HCT116 (cell line): Measurements from ENCODE around the gene MTUS2. TPM values are rescaled to one million over a fixed set of nuclear protein-coding genes. Genes with fewer than 3 reads are reported as not detected.

Experiments used
- ATAC-seq: fragments of 200-7000 bp; cut with Tn5 transposase; 2 replicates; pipeline ENCODE4 v1.9.1; 2020; ENCODE audit warnings: mild to moderate bottlenecking, moderate library complexity
- BruUV-seq: library from RNA; stranded (reverse); fragments of 400-500 nt; replicated peaks from 2 replicates; lab custom pipeline; 2021; lab: Mats Ljungman, UMichigan
- CTCF ChIA-PET: fragments of 300-600 bp; sonication (Branson Sonifier 250); formaldehyde crosslinking; loops from one replicate; lab custom pipeline; 2021; ENCODE audit warnings: antibody characterized with exemption; lab: Charles Lee
- POLR2A ChIA-PET: fragments of 300-600, 350-600 bp; sonication (Branson Sonifier 250); formaldehyde crosslinking; loops from one replicate; lab custom pipeline; 2021; ENCODE audit warnings: antibody characterized with exemption; lab: Charles Lee
- RAD21 ChIA-PET, 2 experiments: fragments of 300-600 bp; sonication (Branson Sonifier 250); formaldehyde crosslinking; loops; one replicate each; lab custom pipeline; 2023; ENCODE audit warnings: low total read pairs in 2 of 2; ENCODE audit not compliant: uncharacterized antibody in 2 of 2, unreplicated experiment in 2 of 2, low non-redundant PET in 1 of 2; lab: Charles Lee
- DNase-seq: peaks from one replicate; pipeline ENCODE4 v3.0.0-alpha.2; 2010; ENCODE audit warnings: low read depth, low spot score
- H2AFZ ChIP-seq: fragments of 200-600 bp; shearing (Covaris generic), sonication (generic); 2 replicates; pipeline ENCODE4 v1.6.1; 2017; ENCODE audit warnings: low read depth, mixed run types, mixed read lengths, antibody characterized with exemption, low read length; ENCODE audit not compliant: poor library complexity, severe bottlenecking
- H3K27ac ChIP-seq: 2 replicates; pipeline ENCODE4 v1.5.1; 2012; ENCODE audit warnings: low read depth, low read length
- H3K27me3 ChIP-seq: fragments of 200-600 bp; sonication (generic); 2 replicates; pipeline ENCODE4 v1.6.1; 2016; ENCODE audit warnings: mixed run types, low read length, mixed read lengths; ENCODE audit not compliant: insufficient read depth
- H3K36me3 ChIP-seq, 2 experiments: fragments of 200-500 bp in 1 of 2; fragments of 200-600 bp in 1 of 2; sonication (Bioruptor generic) in 1 of 2; sonication (generic) in 1 of 2; 2 replicates each; pipeline versions ENCODE4 v1.5.1 to v1.6.1; 2014 to 2016; ENCODE audit warnings: low read length in 2 of 2, inconsistent platforms in 1 of 2, mixed read lengths in 1 of 2, mixed run types in 1 of 2; ENCODE audit not compliant: insufficient read depth in 2 of 2, control insufficient read depth in 1 of 2
- H3K4me1 ChIP-seq, 2 experiments: fragments of 200-600 bp in 1 of 2; sonication (generic) in 1 of 2; 2 replicates each; pipeline versions ENCODE4 v1.5.1 to v1.6.1; 2012 to 2017; ENCODE audit warnings: low read length in 2 of 2, inconsistent platforms in 1 of 2, mild to moderate bottlenecking in 1 of 2, mixed read lengths in 1 of 2, mixed run types in 1 of 2, moderate library complexity in 1 of 2; ENCODE audit not compliant: insufficient read depth in 2 of 2, control insufficient read depth in 1 of 2
- H3K4me2 ChIP-seq: fragments of 200-600 bp; sonication (generic); 2 replicates; pipeline ENCODE4 v1.6.1; 2017; ENCODE audit warnings: mixed run types, low read length, mixed read lengths
- H3K4me3 ChIP-seq, 2 experiments: fragments of 200-600 bp in 1 of 2; sonication (generic) in 1 of 2; replicated peaks in 1 of 2; 2 replicates each; pipeline ENCODE4 v1.5.1; 2011 to 2016; ENCODE audit warnings: low read length in 2 of 2, control low read depth in 1 of 2, low read depth in 1 of 2, mild to moderate bottlenecking in 1 of 2, mixed read lengths in 1 of 2, mixed run types in 1 of 2
- H3K79me2 ChIP-seq: fragments of 200-600 bp; sonication (generic); 2 replicates; pipeline ENCODE4 v1.6.1; 2017; ENCODE audit warnings: mild to moderate bottlenecking, mixed run types, low read length, moderate library complexity, mixed read lengths; ENCODE audit not compliant: insufficient read depth
- H3K9ac ChIP-seq: fragments of 200-600 bp; sonication (generic); 2 replicates; pipeline ENCODE4 v1.6.1; 2016; ENCODE audit warnings: low read length, mixed read lengths
- H3K9me2 ChIP-seq: fragments of 200-600 bp; sonication (generic), shearing (Covaris generic); 2 replicates; pipeline ENCODE4 v1.6.1; 2017; ENCODE audit warnings: mixed run types, mild to moderate bottlenecking, moderate library complexity; ENCODE audit not compliant: insufficient read depth
- H3K9me3 ChIP-seq, 2 experiments: fragments of 200-500 bp in 1 of 2; fragments of 200-600 bp in 1 of 2; sonication (Bioruptor generic) in 1 of 2; sonication (generic) in 1 of 2; 2 replicates each; pipeline ENCODE4 v1.6.1; 2014 to 2017; ENCODE audit warnings: low read length in 2 of 2, mixed read lengths in 2 of 2, inconsistent platforms in 1 of 2, low read depth in 1 of 2, mild to moderate bottlenecking in 1 of 2, mixed run types in 1 of 2, moderate library complexity in 1 of 2; ENCODE audit not compliant: control insufficient read depth in 1 of 2, insufficient read depth in 1 of 2
- H4K20me1 ChIP-seq: fragments of 200-600 bp; sonication (generic), shearing (Covaris generic); 2 replicates; pipeline ENCODE4 v1.6.1; 2017; ENCODE audit warnings: mixed run types, mild to moderate bottlenecking, moderate library complexity; ENCODE audit not compliant: insufficient read depth
- CEBPB ChIP-seq: IDR thresholded peaks from 2 replicates; pipeline ENCODE4 v1.6.1; 2012; ENCODE audit warnings: low read depth
- CTCF ChIP-seq, 3 experiments: fragments of 200-600 bp in 1 of 3; sonication (generic) in 1 of 3; IDR thresholded peaks in 2 of 3; conservative IDR thresholded peaks in 1 of 3; 2 replicates each; pipeline ENCODE4 v1.5.1; 2012 to 2017; ENCODE audit warnings: low read depth in 2 of 3, low read length in 2 of 3, antibody characterized with exemption in 1 of 3, borderline replicate concordance in 1 of 3, control low read depth in 1 of 3, mild to moderate bottlenecking in 1 of 3, mixed read lengths in 1 of 3, mixed run types in 1 of 3, moderate library complexity in 1 of 3; ENCODE audit not compliant: insufficient read depth in 1 of 3
- EGR1 ChIP-seq: IDR thresholded peaks from 2 replicates; pipeline ENCODE4 v1.6.1; 2012; ENCODE audit warnings: low read depth
- ELF1 ChIP-seq: IDR thresholded peaks from 2 replicates; pipeline ENCODE4 v1.6.1; 2012; ENCODE audit warnings: low read depth, borderline replicate concordance
- EZH2 ChIP-seq: fragments of 200-600 bp; sonication (generic); IDR thresholded peaks from 2 replicates; pipeline ENCODE4 v1.6.1; 2017; ENCODE audit warnings: antibody characterized with exemption, mixed run types
- JUND ChIP-seq: IDR thresholded peaks from 2 replicates; pipeline ENCODE4 v1.6.1; 2012
- SP1 ChIP-seq: IDR thresholded peaks from 2 replicates; pipeline ENCODE4 v1.6.1; 2012; ENCODE audit warnings: low read depth
- YY1 ChIP-seq: IDR thresholded peaks from 2 replicates; pipeline ENCODE4 v1.6.1; 2011; ENCODE audit warnings: low read length, low read depth, moderate library complexity, mild to moderate bottlenecking; ENCODE audit not compliant: insufficient replicate concordance; ENCODE audit errors: extremely low read depth
- intact Hi-C: fragments of 100-400 bp; cut with micrococcal nuclease; formaldehyde crosslinking; loops from 2 replicates; pipeline ENCODE4 v1.10.0; 2022
- total RNA-seq: library from RNA; stranded (reverse); gene quantifications from one replicate; pipeline ENCODE4 v1.2.1, GENCODE V29; 2021; ENCODE audit not compliant: unreplicated experiment
- TF ChIP-seq, protein P1 (sequence below): IDR thresholded peaks from 2 replicates; pipeline ENCODE4 v1.6.1; 2012; ENCODE audit warnings: low read depth
- TF ChIP-seq, protein P2 (sequence below): IDR thresholded peaks from 2 replicates; pipeline ENCODE4 v1.6.1; 2011; ENCODE audit warnings: mild to moderate bottlenecking, low read length, moderate library complexity; ENCODE audit not compliant: insufficient replicate concordance; ENCODE audit errors: extremely low read depth

MTUS2 gene
- total RNA-seq, 1 experiment from 2014 or later: 0.02 TPM

GRCh38 chr13:29510651-29511084, 690.5 kb downstream of the MTUS2 start:
- no peak overlapping the region for H3K4me3 ChIP-seq
- TF ChIP-seq ELF1: no peak
- no peak for TF ChIP-seq EGR1
- no peak for TF ChIP-seq EZH2
- no peak for TF ChIP-seq JUND
- TF ChIP-seq, protein P1, sequence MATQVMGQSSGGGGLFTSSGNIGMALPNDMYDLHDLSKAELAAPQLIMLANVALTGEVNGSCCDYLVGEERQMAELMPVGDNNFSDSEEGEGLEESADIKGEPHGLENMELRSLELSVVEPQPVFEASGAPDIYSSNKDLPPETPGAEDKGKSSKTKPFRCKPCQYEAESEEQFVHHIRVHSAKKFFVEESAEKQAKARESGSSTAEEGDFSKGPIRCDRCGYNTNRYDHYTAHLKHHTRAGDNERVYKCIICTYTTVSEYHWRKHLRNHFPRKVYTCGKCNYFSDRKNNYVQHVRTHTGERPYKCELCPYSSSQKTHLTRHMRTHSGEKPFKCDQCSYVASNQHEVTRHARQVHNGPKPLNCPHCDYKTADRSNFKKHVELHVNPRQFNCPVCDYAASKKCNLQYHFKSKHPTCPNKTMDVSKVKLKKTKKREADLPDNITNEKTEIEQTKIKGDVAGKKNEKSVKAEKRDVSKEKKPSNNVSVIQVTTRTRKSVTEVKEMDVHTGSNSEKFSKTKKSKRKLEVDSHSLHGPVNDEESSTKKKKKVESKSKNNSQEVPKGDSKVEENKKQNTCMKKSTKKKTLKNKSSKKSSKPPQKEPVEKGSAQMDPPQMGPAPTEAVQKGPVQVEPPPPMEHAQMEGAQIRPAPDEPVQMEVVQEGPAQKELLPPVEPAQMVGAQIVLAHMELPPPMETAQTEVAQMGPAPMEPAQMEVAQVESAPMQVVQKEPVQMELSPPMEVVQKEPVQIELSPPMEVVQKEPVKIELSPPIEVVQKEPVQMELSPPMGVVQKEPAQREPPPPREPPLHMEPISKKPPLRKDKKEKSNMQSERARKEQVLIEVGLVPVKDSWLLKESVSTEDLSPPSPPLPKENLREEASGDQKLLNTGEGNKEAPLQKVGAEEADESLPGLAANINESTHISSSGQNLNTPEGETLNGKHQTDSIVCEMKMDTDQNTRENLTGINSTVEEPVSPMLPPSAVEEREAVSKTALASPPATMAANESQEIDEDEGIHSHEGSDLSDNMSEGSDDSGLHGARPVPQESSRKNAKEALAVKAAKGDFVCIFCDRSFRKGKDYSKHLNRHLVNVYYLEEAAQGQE: no peak
- no peak for TF ChIP-seq CEBPB
- no peak for TF ChIP-seq SP1
- no peak for TF ChIP-seq CTCF (IDR thresholded peaks at IDR 0.05 in 2 of 3, conservative IDR thresholded peaks at IDR 0.05 in 1 of 3; ENCODE audit: borderline replicate concordance in 1 of 3, insufficient read depth in 1 of 3, low read depth in 2 of 3, low read length in 2 of 3)
- no peak for TF ChIP-seq YY1
- TF ChIP-seq, protein P2, sequence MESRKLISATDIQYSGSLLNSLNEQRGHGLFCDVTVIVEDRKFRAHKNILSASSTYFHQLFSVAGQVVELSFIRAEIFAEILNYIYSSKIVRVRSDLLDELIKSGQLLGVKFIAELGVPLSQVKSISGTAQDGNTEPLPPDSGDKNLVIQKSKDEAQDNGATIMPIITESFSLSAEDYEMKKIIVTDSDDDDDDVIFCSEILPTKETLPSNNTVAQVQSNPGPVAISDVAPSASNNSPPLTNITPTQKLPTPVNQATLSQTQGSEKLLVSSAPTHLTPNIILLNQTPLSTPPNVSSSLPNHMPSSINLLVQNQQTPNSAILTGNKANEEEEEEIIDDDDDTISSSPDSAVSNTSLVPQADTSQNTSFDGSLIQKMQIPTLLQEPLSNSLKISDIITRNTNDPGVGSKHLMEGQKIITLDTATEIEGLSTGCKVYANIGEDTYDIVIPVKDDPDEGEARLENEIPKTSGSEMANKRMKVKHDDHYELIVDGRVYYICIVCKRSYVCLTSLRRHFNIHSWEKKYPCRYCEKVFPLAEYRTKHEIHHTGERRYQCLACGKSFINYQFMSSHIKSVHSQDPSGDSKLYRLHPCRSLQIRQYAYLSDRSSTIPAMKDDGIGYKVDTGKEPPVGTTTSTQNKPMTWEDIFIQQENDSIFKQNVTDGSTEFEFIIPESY: no peak
- CTCF ChIA-PET: no interaction called here

More at GRCh38 chr13:29510651-29511084, 690.5 kb downstream of the MTUS2 start:
- no peak overlapping the region for H3K27ac ChIP-seq
- intact Hi-C loops: no loop called here
- no peaks in the 10 kb centered on the region for H3K4me1 ChIP-seq
- ChIA-PET RAD21 (no interaction called here), POLR2A (no interaction called here)
- no TSS peak for BruUV-seq
- no peak overlapping the region for H2AFZ ChIP-seq
- peaks cover 0 to 12% of the 10 kb centered on the region in 2 experiments; a peak in 2 of 4 replicates for H3K36me3 ChIP-seq
- H3K79me2 ChIP-seq: no peaks in the 10 kb centered on the region
- no peak overlapping the region for H3K9ac ChIP-seq
- no peak for ATAC-seq
- H3K27me3 ChIP-seq: no peaks in the 10 kb centered on the region
- H3K9me3 ChIP-seq: no peaks in the 10 kb centered on the region
- no peaks in the 10 kb centered on the region for H3K9me2 ChIP-seq
- no peak overlapping the region for H3K4me2 ChIP-seq
- no peaks in the 10 kb centered on the region for H4K20me1 ChIP-seq
- DNase-seq: no peak
